Measurements from ENCODE around the gene CERS2. TPM values are rescaled to one million over a fixed set of nuclear protein-coding genes. Genes with fewer than 3 reads are reported as not detected.
A peak's percentile ranks its signal among the peaks of the same experiment; 100 is the strongest.

Gene CERS2
- total and polyA plus RNA-seq, 2 of the 8 experiments (the other 6 are each of a cell fraction or from before 2014, with no cell fraction given), result 216 to 237 TPM

- Histone ChIP-seq H4K20me1 (replicated peaks in 1 of 2; ENCODE audit: control insufficient read depth in 1 of 2, insufficient read depth in 2 of 2, low read length in 2 of 2) (no peaks in the 10 kb centered on the region), H4K8ac (ENCODE audit: extremely low read depth, insufficient read depth, low read length) (no peak overlapping the region), H3K27me3 (replicated peaks in 1 of 4; ENCODE audit: control insufficient read depth in 3 of 4, extremely low read depth in 1 of 4, insufficient read depth in 3 of 4, low read length in 3 of 4) (no peaks in the 10 kb centered on the region), H3K27ac (ENCODE audit: low read depth, low read length) (no peak overlapping the region), H3K18ac (ENCODE audit: extremely low read depth, low read length) (no peak overlapping the region), H3K4me3 (ENCODE audit: extremely low read depth in 1 of 4, insufficient read depth in 2 of 4, low read depth in 3 of 4, low read length in 4 of 4) (peak overlapping the region in 1 of 4 experiments; percentile 90; a peak in 1 of 8 replicates), H2BK20ac (ENCODE audit: low read length) (no peak overlapping the region), H3K4ac (replicated peaks; ENCODE audit: insufficient read length, low read depth, low read length) (no peak overlapping the region), H3K4me1 (replicated peaks in 1 of 4; ENCODE audit: control insufficient read depth in 3 of 4, insufficient read depth in 4 of 4, low read length in 3 of 4) (peaks cover 0 to under 1% (median 0%) of the 10 kb centered on the region in 4 experiments; a peak in 1 of 7 replicates), H4K91ac (replicated peaks; ENCODE audit: insufficient read length, low read length) (no peak overlapping the region), H2AK5ac (ENCODE audit: low read depth, low read length) (no peak overlapping the region), H2BK15ac (ENCODE audit: low read length) (no peak overlapping the region), H3K79me1 (ENCODE audit: low read depth, low read length) (0 out of 2 replicates have a peak, but pooled peaks cover 2% of the 10 kb centered on the region), H3K56ac (replicated peaks; ENCODE audit: insufficient read length, low read depth, low read length) (peak overlapping the region; percentile 12), H3K4me2 (ENCODE audit: insufficient read depth in 1 of 2, low read depth in 2 of 2, low read length in 2 of 2) (peak overlapping the region; percentile 74 to 76; a peak in 2 of 4 replicates), H2BK12ac (ENCODE audit: low read depth, low read length) (no peak overlapping the region), H4K5ac (ENCODE audit: insufficient read length, low read depth, low read length) (no peak overlapping the region), H3K23me2 (ENCODE audit: low read depth, low read length) (no peaks in the 10 kb centered on the region), H2AFZ (ENCODE audit: low read length) (no peak overlapping the region), H3K14ac (ENCODE audit: insufficient read length) (no peak overlapping the region), H3K79me2 (ENCODE audit: control insufficient read depth in 1 of 2, insufficient read depth in 2 of 2, low read length in 2 of 2) (peaks cover 0 to 15% of the 10 kb centered on the region in 2 experiments; a peak in 2 of 4 replicates), H3K36me3 (ENCODE audit: control insufficient read depth in 2 of 4, insufficient read depth in 4 of 4, low read length in 3 of 4) (peaks cover 15 to 46% (median 25%) of the 10 kb centered on the region in 4 experiments), H2BK120ac (replicated peaks; ENCODE audit: low read depth, low read length) (no peak overlapping the region), H3K9ac (replicated peaks in 1 of 4; ENCODE audit: extremely low read depth in 1 of 4, low read depth in 3 of 4, low read length in 3 of 4) (no peak overlapping the region), H3K23ac (ENCODE audit: insufficient read length) (no peak overlapping the region), H2BK5ac (ENCODE audit: low read depth, low read length) (no peak overlapping the region), H3K9me3 (ENCODE audit: insufficient read depth in 2 of 2, low read depth in 1 of 2, low read length in 1 of 2) (no peaks in the 10 kb centered on the region)
- 94% methylated on average over 4 of the region's 4 CpGs; no CpG with 5 or more reads in 1 of the 2 experiments for WGBS, 2 experiments (ENCODE audit: extremely low coverage in 1 of 2, insufficient coverage in 1 of 2, insufficient read length in 1 of 2, insufficient replicate concordance in 2 of 2, low coverage in 1 of 2, low lambda C conversion rate in 2 of 2, missing lambda C conversion rate in 1 of 2)
- ChIA-PET POLR2A (ENCODE audit: partially characterized antibody) (interaction anchor here (1.3 to 2.5 kb wide), 4 partner anchors 13 to 348 kb away, joined by 3 to 6 read pairs (median 4); partner anchors contain the start of genes MCL1 and MINDY1), CTCF (ENCODE audit: partially characterized antibody) (interaction anchor here (0.7 to 0.9 kb wide), 2 partner anchors 31 to 79 kb away, joined by 3 read pairs; partner anchors contain the start of gene MINDY1)
- DNase-seq (ENCODE audit: low read depth in 1 of 2, low spot score in 2 of 2) (no peak), FAIRE-seq (no peak)
- TF ChIP-seq TCF12 (IDR thresholded peaks at IDR 0.05; ENCODE audit: low read depth, low read length) (no peak), RFX5 (IDR thresholded peaks at IDR 0.05; ENCODE audit: borderline replicate concordance, low read depth, low read length) (no peak), CBX5 (IDR thresholded peaks at IDR 0.05; ENCODE audit: low read depth, low read length) (no peak), ATF3 (IDR thresholded peaks at IDR 0.05; ENCODE audit: insufficient read depth, low read depth, low read length) (no peak), TAF7 (optimal IDR thresholded peaks at IDR 0.05; ENCODE audit: borderline replicate concordance, low read depth, low read length) (no peak), SRF (IDR thresholded peaks at IDR 0.05; ENCODE audit: low read depth, low read length) (no peak), BCL11A (IDR thresholded peaks at IDR 0.05; ENCODE audit: low read depth in 2 of 2, low read length in 2 of 2) (no peak), CBX8 (IDR thresholded peaks at IDR 0.05; ENCODE audit: borderline replicate concordance, low read depth, low read length) (no peak), EZH2 (IDR thresholded peaks at IDR 0.05; ENCODE audit: low read depth, low read length, severe bottlenecking) (no peak), E2F6 (IDR thresholded peaks at IDR 0.05) (no peak), EP300 (IDR thresholded peaks at IDR 0.05; ENCODE audit: borderline replicate concordance in 1 of 2, low read depth in 2 of 2, low read length in 2 of 2) (no peak), CREB1 (IDR thresholded peaks at IDR 0.05) (no peak), SIRT6 (IDR thresholded peaks at IDR 0.05; ENCODE audit: low read length) (no peak)
Observed at GRCh38 chr1:150927624-150928023, 47.0 kb downstream of the CERS2 start.

Data from H1 (cell line).